ENCODE data around the gene LAIR2.
A peak's percentile ranks its signal among the peaks of the same experiment; 100 is the strongest.

LAIR2 gene

GRCh38 chr19:54502518-54503048, at the start of gene LAIR2:
Gene LAIR2 (plus strand): TSS chr19:54502831. CDS start chr19:54502919, 88 bp downstream.
- DNase-seq, result no peak

- DNase-seq, result no peak
Measured at GRCh38 chr19:54453921-54454780, 48.5 kb upstream of the LAIR2 start.

- DNase-seq, result no peak
Measured at GRCh38 chr19:54454781-54455675, 47.6 kb upstream of the LAIR2 start.

- no peak for DNase-seq
Measured at GRCh38 chr19:54455786-54456422, 46.7 kb upstream of the LAIR2 start.

- no peak for DNase-seq
Measured at GRCh38 chr19:54456423-54457373, 45.9 kb upstream of the LAIR2 start.

- no peak for DNase-seq
Measured at GRCh38 chr19:54457773-54458647, 44.6 kb upstream of the LAIR2 start.

- no peak for DNase-seq
Measured at GRCh38 chr19:54458648-54459281, 43.9 kb upstream of the LAIR2 start.

GRCh38 chr19:54459282-54460229, 43.1 kb upstream of the LAIR2 start:
- no peak for DNase-seq

- DNase-seq, result no peak
Measured at GRCh38 chr19:54460230-54461005, 42.2 kb upstream of the LAIR2 start.

GRCh38 chr19:54461210-54461609, 41.4 kb upstream of the LAIR2 start:
- DNase-seq, result no peak

- DNase-seq, result no peak
Measured at GRCh38 chr19:54461613-54462012, 41.0 kb upstream of the LAIR2 start.

GRCh38 chr19:54462047-54462654, 40.5 kb upstream of the LAIR2 start:
- DNase-seq, result peak; percentile 23 to 25

- DNase-seq, result peak; percentile 62 to 71
Measured at GRCh38 chr19:54462655-54463530, 39.7 kb upstream of the LAIR2 start.

- DNase-seq, result peak; percentile 99
Measured at GRCh38 chr19:54463531-54464043, 39.0 kb upstream of the LAIR2 start, which contains the start of gene LENG9. Gene LENG9 (minus strand): TSS chr19:54463778. CDS start chr19:54463526, 252 bp downstream.

GRCh38 chr19:54464044-54464629, 38.5 kb upstream of the LAIR2 start:
- peak; percentile 94 to 95 for DNase-seq

Measured in activated CD4-positive, alpha-beta T cell treated with anti-CD3 and anti-CD28 coated beads, Interleukin-2, amount 50 U/mL, for 48 hours (primary cell).